Uterus (tissue), 4 donors: ENCODE measurements around the gene CEP250. TPM values are rescaled to one million over a fixed set of nuclear protein-coding genes. Genes with fewer than 3 reads are reported as not detected.

Source experiments
- DNase-seq, 2 donors: peaks; one replicate each; pipeline ENCODE4 v3.0.0-alpha.2; 2019 to 2020
- H3K27ac ChIP-seq, 2 donors: fragments of 200-600 bp; sonication (generic); 1 replicate in 1 of 2; 2 replicates in 1 of 2; pipeline ENCODE4 v1.5.1; 2016 to 2018
- H3K27me3 ChIP-seq, 2 donors: fragments of 200-600 bp; sonication (generic); one replicate each; pipeline ENCODE4 v1.5.1; 2018 to 2019; ENCODE audit warnings: control low read depth in 1 of 2
- H3K36me3 ChIP-seq, 2 donors: fragments of 200-600 bp; sonication (generic); one replicate each; pipeline ENCODE4 v1.5.1; 2019; ENCODE audit warnings: control low read depth in 1 of 2
- H3K4me1 ChIP-seq, 2 donors: fragments of 200-600 bp; sonication (generic); one replicate each; pipeline ENCODE4 v1.5.1; 2018 to 2019; ENCODE audit warnings: control low read depth in 1 of 2
- H3K4me3 ChIP-seq, 2 donors: fragments of 200-600 bp; sonication (generic); 1 replicate in 1 of 2; 2 replicates in 1 of 2; pipeline ENCODE4 v1.5.1; 2018 to 2019; ENCODE audit warnings: mild to moderate bottlenecking in 1 of 2
- H3K9me3 ChIP-seq, 2 donors: fragments of 200-600 bp; sonication (generic); one replicate each; pipeline ENCODE4 v1.5.1; 2019; ENCODE audit warnings: control low read depth in 1 of 2
- POLR2A ChIP-seq, 2 donors: fragments of 450-650 bp; IDR thresholded peaks; one replicate each; pipeline ENCODE4 v1.6.1; 2016; ENCODE audit warnings: antibody characterized with exemption in 2 of 2, mild to moderate bottlenecking in 1 of 2, moderate library complexity in 1 of 2
- intact Hi-C: fragments of 100-400 bp; cut with DNase I; formaldehyde crosslinking; loops from one replicate; pipeline ENCODE4 v1.15.1; 2023; ENCODE audit warnings: low total_unique reads
- total RNA-seq, 4 donors: library from RNA; depleted of rRNA in 3 of 4; stranded (reverse); fragments of >200 nt in 3 of 4; gene quantifications; one replicate each; pipeline versions ENCODE4 v1.1.0 to v1.2.4, GENCODE V29; 2014 to 2023
- TF ChIP-seq, protein P1 (sequence below), 4 experiments: fragments of 200-600 bp in 2 of 4; fragments of 450-650 bp in 2 of 4; sonication (generic) in 2 of 4; IDR thresholded peaks; one replicate each; pipeline ENCODE4 v1.5.1; 2016 to 2019; ENCODE audit warnings: antibody characterized with exemption in 4 of 4, mild to moderate bottlenecking in 2 of 4, moderate library complexity in 1 of 4
- donor health status: DM: yes; HTN: yes; CAD: no.

CEP250 gene
- total RNA-seq, 4 donors from 2014 or later, result 9.2 to 44.2 (median 41.5) TPM

DNA sequence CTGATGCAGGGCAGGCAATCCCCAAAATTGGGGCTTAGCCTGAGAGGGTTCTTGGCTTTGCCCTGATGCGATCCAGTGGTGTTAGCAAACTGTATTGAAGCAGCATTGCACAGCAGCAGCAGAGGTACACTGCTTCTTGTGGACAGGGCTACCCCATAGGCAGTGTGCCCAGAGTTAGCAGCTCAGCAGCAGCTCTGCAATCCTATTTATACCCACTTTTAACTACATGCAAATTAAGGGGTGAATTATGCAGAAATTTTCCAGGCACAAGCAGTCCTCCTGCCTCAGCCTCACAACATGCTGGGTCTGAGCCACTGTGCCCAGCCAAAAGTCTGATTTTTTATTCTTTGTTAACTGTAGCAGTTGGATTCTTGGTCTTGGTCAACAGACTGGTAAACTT, 70.2 kb downstream of the CEP250 start:
- Histone ChIP-seq H3K27ac (no peak overlapping the region), H3K27me3 (no peaks in the 10 kb centered on the region), H3K36me3 (no peaks in the 10 kb centered on the region), H3K4me1 (no peaks in the 10 kb centered on the region), H3K4me3 (no peak overlapping the region), H3K9me3 (no peaks in the 10 kb centered on the region)
- intact Hi-C loops, result no loop called here
- TF ChIP-seq, protein P1, sequence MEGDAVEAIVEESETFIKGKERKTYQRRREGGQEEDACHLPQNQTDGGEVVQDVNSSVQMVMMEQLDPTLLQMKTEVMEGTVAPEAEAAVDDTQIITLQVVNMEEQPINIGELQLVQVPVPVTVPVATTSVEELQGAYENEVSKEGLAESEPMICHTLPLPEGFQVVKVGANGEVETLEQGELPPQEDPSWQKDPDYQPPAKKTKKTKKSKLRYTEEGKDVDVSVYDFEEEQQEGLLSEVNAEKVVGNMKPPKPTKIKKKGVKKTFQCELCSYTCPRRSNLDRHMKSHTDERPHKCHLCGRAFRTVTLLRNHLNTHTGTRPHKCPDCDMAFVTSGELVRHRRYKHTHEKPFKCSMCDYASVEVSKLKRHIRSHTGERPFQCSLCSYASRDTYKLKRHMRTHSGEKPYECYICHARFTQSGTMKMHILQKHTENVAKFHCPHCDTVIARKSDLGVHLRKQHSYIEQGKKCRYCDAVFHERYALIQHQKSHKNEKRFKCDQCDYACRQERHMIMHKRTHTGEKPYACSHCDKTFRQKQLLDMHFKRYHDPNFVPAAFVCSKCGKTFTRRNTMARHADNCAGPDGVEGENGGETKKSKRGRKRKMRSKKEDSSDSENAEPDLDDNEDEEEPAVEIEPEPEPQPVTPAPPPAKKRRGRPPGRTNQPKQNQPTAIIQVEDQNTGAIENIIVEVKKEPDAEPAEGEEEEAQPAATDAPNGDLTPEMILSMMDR (IDR thresholded peaks at IDR 0.05), result no peak
- TF ChIP-seq POLR2A (IDR thresholded peaks at IDR 0.05), result no peak
- no peak for DNase-seq

DNA sequence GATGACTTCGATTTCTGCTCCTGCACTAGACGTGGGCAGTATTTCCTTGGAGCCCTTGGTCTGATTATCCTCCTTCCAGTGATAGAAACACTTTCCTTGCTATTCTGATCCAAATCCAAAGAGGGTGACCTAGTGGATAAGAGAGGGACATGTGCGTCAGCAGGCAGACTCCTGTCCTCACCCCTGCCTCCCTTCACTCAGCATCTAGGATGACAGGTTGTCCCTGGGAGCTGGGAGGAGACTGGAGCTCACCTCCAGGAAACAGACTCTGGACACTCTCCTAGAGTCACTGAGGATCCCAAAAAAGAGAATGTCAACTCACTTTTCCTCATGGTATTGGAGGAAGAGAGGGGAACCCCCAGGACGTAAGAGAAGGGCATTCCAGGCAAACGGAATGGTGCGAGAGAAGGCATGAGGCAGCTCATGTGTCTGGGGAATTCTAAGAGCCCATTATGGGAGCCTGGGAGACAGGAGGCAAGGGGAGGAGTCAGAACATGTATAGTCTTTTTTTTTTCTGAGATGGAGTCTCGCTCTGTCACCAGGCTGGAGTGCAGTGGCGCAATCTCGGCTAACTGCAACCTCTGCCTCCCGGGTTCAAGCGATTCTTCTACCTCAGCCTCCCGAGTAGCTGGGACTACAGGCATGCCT, 71.8 kb downstream of the CEP250 start:
- TF ChIP-seq, protein P1 (IDR thresholded peaks at IDR 0.05), result no peak
- TF ChIP-seq POLR2A (IDR thresholded peaks at IDR 0.05), result no peak
- intact Hi-C loops, result no loop called here
- Histone ChIP-seq H3K4me3 (no peak overlapping the region), H3K4me1 (no peaks in the 10 kb centered on the region), H3K27ac (no peak overlapping the region), H3K27me3 (no peaks in the 10 kb centered on the region), H3K36me3 (no peaks in the 10 kb centered on the region), H3K9me3 (no peaks in the 10 kb centered on the region)
- DNase-seq, result no peak

DNA sequence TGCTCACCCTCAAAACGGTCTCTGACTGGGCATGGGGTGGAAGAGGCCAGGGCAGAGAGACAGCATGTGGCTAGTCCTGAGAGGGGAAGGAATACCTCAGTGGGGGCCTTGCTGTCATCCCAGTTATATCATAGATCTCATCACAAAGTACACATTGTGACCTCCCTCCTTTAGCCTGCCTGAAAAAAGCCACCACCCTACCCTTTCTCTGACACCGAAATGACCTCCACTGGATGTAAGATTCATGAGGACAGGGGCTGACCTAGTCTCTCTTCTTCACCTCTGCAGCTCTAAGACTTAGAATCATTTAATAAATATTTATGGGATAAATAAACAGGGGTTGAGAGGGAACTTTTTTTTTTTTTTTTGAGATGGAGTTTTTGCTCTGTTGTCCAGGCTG, 74.2 kb downstream of the CEP250 start, which contains the start of gene C20orf173:
Gene C20orf173 (minus strand): TSS at position 101 of the 400 bp plus-strand sequence. CDS start 279 bp downstream, outside the sequence.
- no peak for TF ChIP-seq POLR2A (IDR thresholded peaks at IDR 0.05)
- TF ChIP-seq, protein P1 (IDR thresholded peaks at IDR 0.05), result no peak
- no peak for DNase-seq
- Histone ChIP-seq H3K27ac (no peak within 1 kb of the TSS), H3K36me3 (no peaks in the 10 kb centered on the region), H3K4me3 (no peak within 1 kb of the TSS), H3K4me1 (no peaks in the 10 kb centered on the region), H3K9me3 (no peaks in the 10 kb centered on the region), H3K27me3 (no peaks in the 10 kb centered on the region)
- intact Hi-C loops, result no loop called here

DNA sequence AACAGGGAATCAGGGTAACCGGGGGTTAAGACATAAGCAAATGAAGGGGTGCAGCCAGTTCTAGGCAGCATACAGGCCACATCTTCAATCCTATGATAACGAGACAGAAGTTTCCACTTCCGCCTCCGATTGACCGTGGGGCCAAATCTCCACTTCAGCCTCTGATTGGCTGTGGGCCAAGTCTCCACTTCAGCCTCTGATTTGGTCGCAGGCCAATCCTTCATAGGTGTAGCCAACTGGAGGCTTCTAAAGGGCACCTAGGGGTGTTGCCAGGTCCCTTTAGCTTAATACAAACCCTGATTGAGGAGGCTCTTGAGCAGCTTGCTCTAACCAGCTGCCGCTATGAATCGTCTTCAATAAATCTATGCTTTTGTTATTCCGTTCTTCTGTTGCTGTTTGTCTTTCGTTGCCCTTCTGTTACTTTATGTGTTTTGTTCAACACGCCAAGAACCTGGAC, 84.4 kb downstream of the CEP250 start:
- no peaks in the 10 kb centered on the region for H3K36me3 ChIP-seq
- no peak for DNase-seq
- H3K27me3 ChIP-seq, result no peaks in the 10 kb centered on the region
- TF ChIP-seq, protein P1 (IDR thresholded peaks at IDR 0.05), result no peak
- no peak for TF ChIP-seq POLR2A (IDR thresholded peaks at IDR 0.05)
- intact Hi-C loops, result no loop called here
- no peaks in the 10 kb centered on the region for H3K9me3 ChIP-seq
- H3K4me1 ChIP-seq, result peaks cover 0 to 3% of the 10 kb centered on the region in 2 donors
- H3K4me3 ChIP-seq, result no peak overlapping the region
- no peak overlapping the region for H3K27ac ChIP-seq

DNA sequence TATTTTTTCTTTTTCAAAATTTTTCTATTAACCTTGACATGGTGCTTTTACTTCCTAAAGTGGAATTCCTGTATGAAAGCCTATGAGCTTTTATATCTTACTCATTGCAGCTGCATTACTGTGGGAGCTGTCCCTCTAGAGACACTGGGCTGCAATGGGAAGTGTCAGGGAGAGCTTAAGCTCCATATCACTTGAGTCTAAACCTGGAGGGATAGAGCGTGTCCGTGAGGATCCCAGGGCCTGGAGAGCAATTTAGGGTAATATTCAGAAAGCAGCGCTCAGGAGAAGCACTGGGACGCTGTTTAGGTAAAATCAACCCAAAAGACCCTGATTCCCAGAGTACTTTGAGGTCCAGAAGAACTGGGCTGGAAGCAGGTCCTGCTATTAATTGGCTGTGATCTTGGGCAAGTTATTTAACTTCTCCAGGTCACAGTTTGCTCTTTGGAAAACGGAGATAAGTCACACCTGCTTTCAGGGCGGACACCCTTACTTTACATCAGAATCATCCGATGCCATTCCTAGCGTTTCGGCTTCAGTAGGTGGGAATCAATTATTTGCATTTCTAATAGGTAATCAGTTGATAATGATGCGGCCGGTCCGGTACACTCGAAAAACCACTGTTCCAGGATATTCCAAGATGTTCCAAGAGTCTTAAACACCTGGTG, 85.9 kb downstream of the CEP250 start:
- no peaks in the 10 kb centered on the region for H3K9me3 ChIP-seq
- no peaks in the 10 kb centered on the region for H3K27me3 ChIP-seq
- no peak for TF ChIP-seq POLR2A (IDR thresholded peaks at IDR 0.05)
- TF ChIP-seq, protein P1 (IDR thresholded peaks at IDR 0.05), result no peak
- H3K4me1 ChIP-seq, result peaks cover 0 to 3% of the 10 kb centered on the region in 2 donors
- no peak overlapping the region for H3K27ac ChIP-seq
- peak overlapping the region; percentile 65 to 71 for H3K4me3 ChIP-seq
- H3K36me3 ChIP-seq, result no peaks in the 10 kb centered on the region
- intact Hi-C loops, result no loop called here
- DNase-seq, result no peak
